ENCODE measurements around the gene CAPN11. TPM values are rescaled to one million over a fixed set of nuclear protein-coding genes. Genes with fewer than 3 reads are reported as not detected.

Gene CAPN11
- total and polyA plus RNA-seq, 9 of the 15 experiments (the other 6 are each of a cell fraction or from before 2014, with no cell fraction given), result 0.03 to 0.61 (median 0.17) TPM; not detected in 1

- H4K20me1 ChIP-seq (replicated peaks; ENCODE audit: control insufficient read depth, insufficient read depth, low read length), result no peaks in the 10 kb centered on the region
Observed at GRCh38 chr6:44177691-44178423, 19.2 kb downstream of the CAPN11 start.

GRCh38 chr6:44178424-44179071, 19.9 kb downstream of the CAPN11 start:
- no peak for TF ChIP-seq BRF1 (IDR thresholded peaks at IDR 0.05; ENCODE audit: borderline replicate concordance, extremely low read depth, insufficient read length)
- no peak for TF ChIP-seq RNF2 (IDR thresholded peaks at IDR 0.05)
- TF ChIP-seq CEBPG (CRISPR knock-in tag; IDR thresholded peaks at IDR 0.05), result no peak
- no peak for TF ChIP-seq CEBPG (tag; conservative IDR thresholded peaks at IDR 0.05 in 1 of 2, IDR thresholded peaks at IDR 0.05 in 1 of 2)
- TF ChIP-seq ZNF146 (CRISPR knock-in tag; IDR thresholded peaks at IDR 0.05; ENCODE audit: unreplicated experiment), result no peak
- TF ChIP-seq ZNF121 (CRISPR knock-in tag; conservative IDR thresholded peaks at IDR 0.05), result peak; percentile 81
- no peak for TF ChIP-seq JUND (IDR thresholded peaks at IDR 0.05; ENCODE audit: borderline replicate concordance, low read depth, low read length)
- TF ChIP-seq JUND (tag; IDR thresholded peaks at IDR 0.05; ENCODE audit: borderline replicate concordance, low read depth, low read length), result no peak
- POLR2A ChIA-PET, result interaction anchor here (0.5 to 3.0 kb wide), 5 partner anchors 8 to 738 kb away, joined by 3 to 17 read pairs (median 3); partner anchors contain the start of gene HSP90AB1
- Histone ChIP-seq H3K4me1 (replicated peaks in 1 of 2; ENCODE audit: control insufficient read depth in 2 of 2, insufficient read depth in 2 of 2, low read length in 2 of 2) (peaks cover 0 to 11% of the 10 kb centered on the region in 2 experiments; a peak in 2 of 5 replicates), H3K4me3 (no peak overlapping the region), H3K27me3 (ENCODE audit: control insufficient read depth in 2 of 2, insufficient read depth in 2 of 2, low read length in 2 of 2) (peaks cover 2 to 21% of the 10 kb centered on the region in 2 experiments; a peak in 2 of 5 replicates), H4K20me1 (replicated peaks; ENCODE audit: control insufficient read depth, insufficient read depth, low read length) (no peaks in the 10 kb centered on the region), H3K9ac (ENCODE audit: insufficient read depth in 1 of 2, low read depth in 2 of 2, low read length in 2 of 2) (no peak overlapping the region), H3K36me3 (ENCODE audit: control insufficient read depth, insufficient read depth, low read length) (no peaks in the 10 kb centered on the region), H3K4me2 (ENCODE audit: insufficient read depth, low read length) (no peak overlapping the region), H3K9me1 (ENCODE audit: control insufficient read depth, insufficient read depth, low read length) (no peaks in the 10 kb centered on the region), H2AFZ (ENCODE audit: low read depth, low read length) (no peak overlapping the region), H3K79me2 (ENCODE audit: control insufficient read depth, insufficient read depth, low read length) (no peaks in the 10 kb centered on the region), H3K9me3 (replicated peaks; ENCODE audit: control insufficient read depth, insufficient read depth, low read depth, low read length) (no peaks in the 10 kb centered on the region), H3K27ac (ENCODE audit: extremely low read depth, low read depth, low read length) (no peak overlapping the region)
- CTCF ChIA-PET (ENCODE audit: low intra/inter-chr PET ratio), result no interaction called here
- ATAC-seq (no peak), FAIRE-seq (no peak), DNase-seq (ENCODE audit: extremely low read depth in 1 of 4, low spot score in 3 of 4) (no peak)
- in situ Hi-C loops (cut with MboI), result no loop called here
- intact Hi-C loops (cut with micrococcal nuclease), result no loop called here
- no TSS peak for BruUV-seq (replicated peaks)
- 14% methylated on average over 8 of the region's 9 CpGs for WGBS (ENCODE audit: insufficient coverage, low coverage, missing lambda C conversion rate)

More at GRCh38 chr6:44177691-44178423, 19.2 kb downstream of the CAPN11 start:
- TF ChIP-seq ILK (tag; IDR thresholded peaks at IDR 0.05; ENCODE audit: borderline replicate concordance, low read depth) (no peak), ZNF121 (CRISPR knock-in tag; conservative IDR thresholded peaks at IDR 0.05) (peak; percentile 62)
- intact Hi-C loops (cut with micrococcal nuclease) (no loop called here), in situ Hi-C loops (cut with MboI) (no loop called here)
- ChIA-PET POLR2A (interaction anchor here (0.7 to 1.2 kb wide), 4 partner anchors 9 to 270 kb away, joined by 3 to 4 read pairs (median 4); no protein-coding TSS in a partner anchor), CTCF (ENCODE audit: low intra/inter-chr PET ratio) (no interaction called here)
- Histone ChIP-seq H3K4me2 (ENCODE audit: insufficient read depth, low read length) (no peak overlapping the region), H3K9me1 (ENCODE audit: control insufficient read depth, insufficient read depth, low read length) (no peaks in the 10 kb centered on the region), H3K79me2 (ENCODE audit: control insufficient read depth, insufficient read depth, low read length) (no peaks in the 10 kb centered on the region), H3K27me3 (ENCODE audit: control insufficient read depth in 2 of 2, insufficient read depth in 2 of 2, low read length in 2 of 2) (peaks cover 2 to 21% of the 10 kb centered on the region in 2 experiments; a peak in 2 of 5 replicates), H3K4me3 (no peak overlapping the region), H3K9ac (ENCODE audit: insufficient read depth in 1 of 2, low read depth in 2 of 2, low read length in 2 of 2) (no peak overlapping the region), H3K9me3 (replicated peaks; ENCODE audit: control insufficient read depth, insufficient read depth, low read depth, low read length) (no peaks in the 10 kb centered on the region), H2AFZ (ENCODE audit: low read depth, low read length) (no peak overlapping the region), H3K27ac (ENCODE audit: extremely low read depth, low read depth, low read length) (no peak overlapping the region), H3K36me3 (ENCODE audit: control insufficient read depth, insufficient read depth, low read length) (no peaks in the 10 kb centered on the region), H3K4me1 (replicated peaks in 1 of 2; ENCODE audit: control insufficient read depth in 2 of 2, insufficient read depth in 2 of 2, low read length in 2 of 2) (peaks cover 2 to 16% of the 10 kb centered on the region in 2 experiments; a peak in 2 of 5 replicates)
- FAIRE-seq (no peak), DNase-seq (ENCODE audit: extremely low read depth in 1 of 4, low spot score in 3 of 4) (no peak), ATAC-seq (no peak)
- BruUV-seq (replicated peaks), result no TSS peak
- WGBS (ENCODE audit: insufficient coverage, low coverage, missing lambda C conversion rate), result 23% methylated on average over 13 of the region's 13 CpGs

Data from K562 (cell line).